ENCODE measurements around the gene SMURF2. TPM values are rescaled to one million over a fixed set of nuclear protein-coding genes. Genes with fewer than 3 reads are reported as not detected.
A peak's percentile ranks its signal among the peaks of the same experiment; 100 is the strongest.

Gene SMURF2
- total and polyA plus RNA-seq, 10 of the 15 experiments (the other 5 are each of a cell fraction or from before 2014, with no cell fraction given) = 2.8 to 13.4 (median 7.5) TPM

DNA sequence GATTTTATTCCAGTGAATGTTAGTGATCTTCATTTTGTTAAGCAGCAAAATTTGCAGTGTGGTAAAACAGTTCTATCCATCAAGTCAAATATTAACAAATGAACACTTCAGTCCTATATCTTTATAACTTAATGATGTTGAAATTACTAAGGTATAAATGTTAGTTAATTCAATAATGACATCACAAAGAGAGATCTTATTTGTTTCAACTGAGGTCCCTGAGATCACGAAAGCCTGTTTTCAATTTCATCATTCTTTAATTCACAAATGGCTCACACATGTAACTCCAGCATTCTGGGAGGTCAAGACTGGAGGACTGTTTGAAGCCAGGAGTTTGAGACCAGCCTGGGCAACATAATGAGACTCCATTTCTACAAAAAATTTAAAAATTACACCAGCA, 13.9 kb downstream of the SMURF2 start:
- POLR2A ChIA-PET = no interaction called here
- FAIRE-seq (no peak), ATAC-seq (no peak), DNase-seq (ENCODE audit: low read depth, low spot score) (no peak)
- Histone ChIP-seq H3K4me2 (ENCODE audit: control insufficient read depth, insufficient read depth) (no peak overlapping the region; the same call in 1 of the 2 replicates), H3K4me3 (no peak overlapping the region), H3K36me3 (ENCODE audit: control insufficient read depth in 2 of 2, insufficient read depth in 2 of 2, low read length in 1 of 2) (no peaks in the 10 kb centered on the region; a peak in 3 of 4 replicates), H3K27ac (ENCODE audit: control insufficient read depth, insufficient read depth) (no peak overlapping the region), H3K27me3 (replicated peaks in 1 of 2; ENCODE audit: control insufficient read depth in 2 of 2, insufficient read depth in 2 of 2, low read length in 1 of 2) (no peaks in the 10 kb centered on the region), H2AFZ (ENCODE audit: control insufficient read depth, low read depth, low read length) (no peak overlapping the region), H3K79me2 (ENCODE audit: control insufficient read depth, insufficient read depth, low read length) (peaks cover 9% of the 10 kb centered on the region), H4K20me1 (ENCODE audit: control insufficient read depth, insufficient read depth) (no peaks in the 10 kb centered on the region), H3K9me3 (replicated peaks; ENCODE audit: control insufficient read depth, insufficient read depth, low read length) (no peaks in the 10 kb centered on the region), H3K9ac (ENCODE audit: control insufficient read depth, insufficient read depth, low read length) (no peak overlapping the region), H3K4me1 (ENCODE audit: control insufficient read depth, insufficient read depth, low read length) (peaks cover 7% of the 10 kb centered on the region)
- TF ChIP-seq HCFC1 (IDR thresholded peaks at IDR 0.05; ENCODE audit: low read length) = no peak
- TF ChIP-seq CBX3 (IDR thresholded peaks at IDR 0.05; ENCODE audit: borderline replicate concordance, low read depth) = no peak
- TF ChIP-seq PML (IDR thresholded peaks at IDR 0.05; ENCODE audit: low read length) = no peak
- TF ChIP-seq, protein P1, sequence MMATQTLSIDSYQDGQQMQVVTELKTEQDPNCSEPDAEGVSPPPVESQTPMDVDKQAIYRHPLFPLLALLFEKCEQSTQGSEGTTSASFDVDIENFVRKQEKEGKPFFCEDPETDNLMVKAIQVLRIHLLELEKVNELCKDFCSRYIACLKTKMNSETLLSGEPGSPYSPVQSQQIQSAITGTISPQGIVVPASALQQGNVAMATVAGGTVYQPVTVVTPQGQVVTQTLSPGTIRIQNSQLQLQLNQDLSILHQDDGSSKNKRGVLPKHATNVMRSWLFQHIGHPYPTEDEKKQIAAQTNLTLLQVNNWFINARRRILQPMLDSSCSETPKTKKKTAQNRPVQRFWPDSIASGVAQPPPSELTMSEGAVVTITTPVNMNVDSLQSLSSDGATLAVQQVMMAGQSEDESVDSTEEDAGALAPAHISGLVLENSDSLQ (IDR thresholded peaks at IDR 0.05) = no peak
- TF ChIP-seq NFXL1 (IDR thresholded peaks at IDR 0.05; ENCODE audit: borderline replicate concordance) = no peak
- TF ChIP-seq BCL11A (IDR thresholded peaks at IDR 0.05; ENCODE audit: low read depth, low read length) = no peak
- no peak for TF ChIP-seq DPF2 (IDR thresholded peaks at IDR 0.05)
- TF ChIP-seq, protein P2, sequence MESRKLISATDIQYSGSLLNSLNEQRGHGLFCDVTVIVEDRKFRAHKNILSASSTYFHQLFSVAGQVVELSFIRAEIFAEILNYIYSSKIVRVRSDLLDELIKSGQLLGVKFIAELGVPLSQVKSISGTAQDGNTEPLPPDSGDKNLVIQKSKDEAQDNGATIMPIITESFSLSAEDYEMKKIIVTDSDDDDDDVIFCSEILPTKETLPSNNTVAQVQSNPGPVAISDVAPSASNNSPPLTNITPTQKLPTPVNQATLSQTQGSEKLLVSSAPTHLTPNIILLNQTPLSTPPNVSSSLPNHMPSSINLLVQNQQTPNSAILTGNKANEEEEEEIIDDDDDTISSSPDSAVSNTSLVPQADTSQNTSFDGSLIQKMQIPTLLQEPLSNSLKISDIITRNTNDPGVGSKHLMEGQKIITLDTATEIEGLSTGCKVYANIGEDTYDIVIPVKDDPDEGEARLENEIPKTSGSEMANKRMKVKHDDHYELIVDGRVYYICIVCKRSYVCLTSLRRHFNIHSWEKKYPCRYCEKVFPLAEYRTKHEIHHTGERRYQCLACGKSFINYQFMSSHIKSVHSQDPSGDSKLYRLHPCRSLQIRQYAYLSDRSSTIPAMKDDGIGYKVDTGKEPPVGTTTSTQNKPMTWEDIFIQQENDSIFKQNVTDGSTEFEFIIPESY (IDR thresholded peaks at IDR 0.05) = no peak
- TF ChIP-seq EGR1 (IDR thresholded peaks at IDR 0.05; ENCODE audit: borderline replicate concordance in 1 of 2, low read depth in 2 of 2, low read length in 2 of 2) = no peak
- TF ChIP-seq, protein P3, sequence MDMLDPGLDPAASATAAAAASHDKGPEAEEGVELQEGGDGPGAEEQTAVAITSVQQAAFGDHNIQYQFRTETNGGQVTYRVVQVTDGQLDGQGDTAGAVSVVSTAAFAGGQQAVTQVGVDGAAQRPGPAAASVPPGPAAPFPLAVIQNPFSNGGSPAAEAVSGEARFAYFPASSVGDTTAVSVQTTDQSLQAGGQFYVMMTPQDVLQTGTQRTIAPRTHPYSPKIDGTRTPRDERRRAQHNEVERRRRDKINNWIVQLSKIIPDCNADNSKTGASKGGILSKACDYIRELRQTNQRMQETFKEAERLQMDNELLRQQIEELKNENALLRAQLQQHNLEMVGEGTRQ (IDR thresholded peaks at IDR 0.05; ENCODE audit: borderline replicate concordance, low read depth, low read length) = no peak
- TF ChIP-seq, protein P4, sequence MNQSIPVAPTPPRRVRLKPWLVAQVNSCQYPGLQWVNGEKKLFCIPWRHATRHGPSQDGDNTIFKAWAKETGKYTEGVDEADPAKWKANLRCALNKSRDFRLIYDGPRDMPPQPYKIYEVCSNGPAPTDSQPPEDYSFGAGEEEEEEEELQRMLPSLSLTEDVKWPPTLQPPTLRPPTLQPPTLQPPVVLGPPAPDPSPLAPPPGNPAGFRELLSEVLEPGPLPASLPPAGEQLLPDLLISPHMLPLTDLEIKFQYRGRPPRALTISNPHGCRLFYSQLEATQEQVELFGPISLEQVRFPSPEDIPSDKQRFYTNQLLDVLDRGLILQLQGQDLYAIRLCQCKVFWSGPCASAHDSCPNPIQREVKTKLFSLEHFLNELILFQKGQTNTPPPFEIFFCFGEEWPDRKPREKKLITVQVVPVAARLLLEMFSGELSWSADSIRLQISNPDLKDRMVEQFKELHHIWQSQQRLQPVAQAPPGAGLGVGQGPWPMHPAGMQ (IDR thresholded peaks at IDR 0.05; ENCODE audit: borderline replicate concordance) = no peak
- TF ChIP-seq, protein P5, sequence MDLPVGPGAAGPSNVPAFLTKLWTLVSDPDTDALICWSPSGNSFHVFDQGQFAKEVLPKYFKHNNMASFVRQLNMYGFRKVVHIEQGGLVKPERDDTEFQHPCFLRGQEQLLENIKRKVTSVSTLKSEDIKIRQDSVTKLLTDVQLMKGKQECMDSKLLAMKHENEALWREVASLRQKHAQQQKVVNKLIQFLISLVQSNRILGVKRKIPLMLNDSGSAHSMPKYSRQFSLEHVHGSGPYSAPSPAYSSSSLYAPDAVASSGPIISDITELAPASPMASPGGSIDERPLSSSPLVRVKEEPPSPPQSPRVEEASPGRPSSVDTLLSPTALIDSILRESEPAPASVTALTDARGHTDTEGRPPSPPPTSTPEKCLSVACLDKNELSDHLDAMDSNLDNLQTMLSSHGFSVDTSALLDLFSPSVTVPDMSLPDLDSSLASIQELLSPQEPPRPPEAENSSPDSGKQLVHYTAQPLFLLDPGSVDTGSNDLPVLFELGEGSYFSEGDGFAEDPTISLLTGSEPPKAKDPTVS (IDR thresholded peaks at IDR 0.05; ENCODE audit: low read depth, low read length) = no peak
- intact Hi-C loops (cut with micrococcal nuclease; ENCODE audit: unreplicated experiment) = loop anchor here (2.0 to 5.0 kb wide), 3 partner anchors 91 to 341 kb away; partner anchors contain the start of genes CEP95 and DDX5
- CTCF ChIA-PET = interaction anchor here (1.3 to 7.5 kb wide), 9 partner anchors 9 to 228 kb away, joined by 4 to 122 read pairs (median 13); partner anchors contain the start of gene POLG2
- RAD21 ChIA-PET (ENCODE audit: unreplicated experiment) = interaction anchor here (1.1 to 7.8 kb wide), 4 partner anchors 143 to 228 kb away, joined by 4 to 100 read pairs (median 8); no protein-coding TSS in a partner anchor
- SMC1A ChIA-PET (ENCODE audit: uncharacterized antibody, unreplicated experiment) = interaction anchor here (1.1 to 10.6 kb wide), 11 partner anchors 10 to 290 kb away, joined by 3 to 133 read pairs (median 6); partner anchors contain the start of gene CEP95
- in situ Hi-C loops (cut with MboI) = loop anchor here (10.0 kb wide), 1 partner anchor 143 kb away; the partner anchor contains the start of genes CEP95 and DDX5
- BruUV-seq (replicated peaks) = TSS peak; percentile 33
- WGBS (ENCODE audit: insufficient coverage, insufficient replicate concordance, low lambda C conversion rate, missing lambda C conversion rate) = 24% methylated on average over 1 of the region's 1 CpG
